Natural killer cell (primary cell): ENCODE results near the gene TOR1AIP2. TPM values are rescaled to one million over a fixed set of nuclear protein-coding genes. Genes with fewer than 3 reads are reported as not detected.

Experiments used
- ATAC-seq, 3 donors: fragments of 150-1000 bp in 2 of 3; fragments of 200-7000 bp in 1 of 3; cut with Tn5 transposase; 1 replicate in 1 of 3; 2 replicates in 2 of 3; pipeline ENCODE4 v1.10.0; 2021; ENCODE audit warnings: mild to moderate bottlenecking in 2 of 3, moderate library complexity in 2 of 3
- DNase-seq, 2 donors: peaks; one replicate each; pipeline versions ENCODE4 v3.0.0 to v3.0.0-alpha.2; 2013 to 2021; ENCODE audit warnings: mixed read lengths in 1 of 2
- H3K27ac ChIP-seq: one replicate; pipeline ENCODE4 v1.5.1; 2013; ENCODE audit warnings: mild to moderate bottlenecking, low read length
- H3K27me3 ChIP-seq: one replicate; pipeline ENCODE4 v1.6.1; 2013; ENCODE audit warnings: low read length; ENCODE audit not compliant: control insufficient read depth, insufficient read depth
- H3K36me3 ChIP-seq: one replicate; pipeline ENCODE4 v1.6.1; 2013; ENCODE audit warnings: low read length; ENCODE audit not compliant: control insufficient read depth, insufficient read depth
- H3K4me1 ChIP-seq: one replicate; pipeline ENCODE4 v1.6.1; 2013; ENCODE audit warnings: low read length; ENCODE audit not compliant: control insufficient read depth, insufficient read depth
- H3K4me3 ChIP-seq: one replicate; pipeline ENCODE4 v1.5.1; 2013; ENCODE audit warnings: low read length
- H3K9me3 ChIP-seq: one replicate; pipeline ENCODE4 v1.6.1; 2013; ENCODE audit warnings: low read length; ENCODE audit not compliant: control insufficient read depth, insufficient read depth
- H3K27ac Mint-ChIP-seq, 2 donors: one replicate each; pipeline ENCODE4 v1.8.0; 2022; ENCODE audit warnings: mild to moderate bottlenecking in 2 of 2, mixed read lengths in 2 of 2, moderate library complexity in 1 of 2
- H3K27me3 Mint-ChIP-seq, 2 donors: one replicate each; pipeline ENCODE4 v1.8.0; 2022; ENCODE audit warnings: low read depth in 2 of 2, mixed read lengths in 2 of 2
- H3K36me3 Mint-ChIP-seq: one replicate; pipeline ENCODE4 v1.8.0; 2022; ENCODE audit warnings: mixed read lengths
- H3K4me1 Mint-ChIP-seq, 2 donors: one replicate each; pipeline ENCODE4 v1.8.0; 2022; ENCODE audit warnings: mixed read lengths in 2 of 2
- H3K4me3 Mint-ChIP-seq: one replicate; pipeline ENCODE4 v1.8.0; 2022; ENCODE audit warnings: mild to moderate bottlenecking, moderate library complexity, mixed read lengths
- H3K9me3 Mint-ChIP-seq, 2 donors: one replicate each; pipeline ENCODE4 v1.8.0; 2022; ENCODE audit warnings: mixed read lengths in 2 of 2
- WGBS: methylation state at CpG from one replicate; pipeline ENCODE4 v1.1.7; 2013; ENCODE audit warnings: missing lambda C conversion rate; ENCODE audit not compliant: insufficient coverage; 5-methylcytosine and 5-hydroxymethylcytosine counted together
- intact Hi-C: fragments of 100-400 bp; cut with micrococcal nuclease; formaldehyde crosslinking; loops from one replicate; pipeline ENCODE4 v1.14.2; 2022
- total RNA-seq, 4 donors: library from RNA; stranded (reverse); fragments of 120-200 nt in 1 of 4; gene quantifications; one replicate each; pipeline versions ENCODE4 v1.2.3 to v1.2.4, GENCODE V29; 2013 to 2022
- TF ChIP-seq, protein P1 (sequence below): fragments of 200-600 bp; IDR thresholded peaks from one replicate; pipeline ENCODE4 v1.8.0; 2022; ENCODE audit warnings: antibody characterized with exemption

Gene TOR1AIP2
- total RNA-seq, 3 donors from 2014 or later (not counting 1 experiment from before 2014, with no cell fraction given) = 68.6 to 74.2 (median 71.7) TPM

DNA sequence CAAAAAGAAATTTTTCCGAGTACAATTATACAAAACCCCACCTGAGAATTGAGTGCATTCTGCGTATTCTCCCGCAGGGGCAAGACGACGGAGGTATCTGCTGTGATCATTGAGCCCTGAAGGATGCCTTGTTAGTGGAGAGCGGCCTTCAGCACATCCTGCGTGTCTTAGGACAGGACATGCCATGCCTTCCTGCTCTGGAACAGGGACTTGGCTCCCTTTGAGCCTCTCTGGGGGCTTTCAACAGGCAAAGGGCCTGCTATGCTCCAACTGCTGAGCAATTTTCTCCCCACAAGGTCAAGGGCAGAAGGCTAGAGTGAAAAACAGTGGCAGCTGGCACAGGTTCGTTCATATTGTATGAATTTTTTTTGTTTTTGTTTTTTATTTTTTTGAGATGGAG is 52.4 kb downstream of the TOR1AIP2 start:
- Histone ChIP-seq H3K27ac (no peak overlapping the region), H3K36me3 (no peaks in the 10 kb centered on the region), H3K9me3 (no peaks in the 10 kb centered on the region), H3K4me1 (no peaks in the 10 kb centered on the region), H3K4me3 (no peak overlapping the region), H3K27me3 (no peaks in the 10 kb centered on the region)
- Mint-ChIP-seq H3K36me3 (no peaks in the 10 kb centered on the region), H3K4me1 (no peaks in the 10 kb centered on the region), H3K27ac (no peak overlapping the region), H3K4me3 (no peak overlapping the region), H3K27me3 (peaks cover 3 to 7% of the 10 kb centered on the region in 2 donors), H3K9me3 (no peaks in the 10 kb centered on the region)
- TF ChIP-seq, protein P1, sequence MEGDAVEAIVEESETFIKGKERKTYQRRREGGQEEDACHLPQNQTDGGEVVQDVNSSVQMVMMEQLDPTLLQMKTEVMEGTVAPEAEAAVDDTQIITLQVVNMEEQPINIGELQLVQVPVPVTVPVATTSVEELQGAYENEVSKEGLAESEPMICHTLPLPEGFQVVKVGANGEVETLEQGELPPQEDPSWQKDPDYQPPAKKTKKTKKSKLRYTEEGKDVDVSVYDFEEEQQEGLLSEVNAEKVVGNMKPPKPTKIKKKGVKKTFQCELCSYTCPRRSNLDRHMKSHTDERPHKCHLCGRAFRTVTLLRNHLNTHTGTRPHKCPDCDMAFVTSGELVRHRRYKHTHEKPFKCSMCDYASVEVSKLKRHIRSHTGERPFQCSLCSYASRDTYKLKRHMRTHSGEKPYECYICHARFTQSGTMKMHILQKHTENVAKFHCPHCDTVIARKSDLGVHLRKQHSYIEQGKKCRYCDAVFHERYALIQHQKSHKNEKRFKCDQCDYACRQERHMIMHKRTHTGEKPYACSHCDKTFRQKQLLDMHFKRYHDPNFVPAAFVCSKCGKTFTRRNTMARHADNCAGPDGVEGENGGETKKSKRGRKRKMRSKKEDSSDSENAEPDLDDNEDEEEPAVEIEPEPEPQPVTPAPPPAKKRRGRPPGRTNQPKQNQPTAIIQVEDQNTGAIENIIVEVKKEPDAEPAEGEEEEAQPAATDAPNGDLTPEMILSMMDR = no peak
- 85% methylated on average over 8 of the region's 8 CpGs for WGBS
- intact Hi-C loops = no loop called here
- ATAC-seq (no peak), DNase-seq (no peak)

DNA sequence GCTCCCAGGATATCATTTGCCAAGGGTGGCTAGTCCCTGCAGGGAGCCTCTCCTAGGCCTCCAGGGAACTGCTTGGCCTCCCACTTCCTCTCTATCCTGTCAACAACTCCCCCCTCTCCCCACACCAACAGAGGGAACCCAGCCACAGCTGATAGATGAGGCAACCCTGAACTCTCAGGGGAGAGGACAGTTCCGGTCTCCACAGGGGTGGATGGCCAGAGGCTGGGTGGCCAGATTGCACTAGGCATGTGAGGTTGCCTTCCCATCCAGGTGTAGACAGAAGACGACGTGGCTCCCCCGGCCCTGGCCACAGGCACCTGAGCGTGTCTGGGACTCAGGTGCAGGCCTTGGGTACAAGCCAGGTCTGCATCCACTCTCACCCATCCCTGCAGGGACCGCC is 53.3 kb downstream of the TOR1AIP2 start:
- H3K4me1 ChIP-seq = no peaks in the 10 kb centered on the region
- TF ChIP-seq, protein P1 = no peak
- Mint-ChIP-seq H3K4me1 (no peaks in the 10 kb centered on the region), H3K27me3 (peaks cover 3 to 7% of the 10 kb centered on the region in 2 donors), H3K9me3 (no peaks in the 10 kb centered on the region), H3K36me3 (no peaks in the 10 kb centered on the region), H3K27ac (no peak overlapping the region), H3K4me3 (no peak overlapping the region)
- H3K4me3 ChIP-seq = no peak overlapping the region
- no peaks in the 10 kb centered on the region for H3K27me3 ChIP-seq
- H3K9me3 ChIP-seq = no peaks in the 10 kb centered on the region
- 79% methylated on average over 6 of the region's 6 CpGs for WGBS
- no peak for ATAC-seq
- H3K36me3 ChIP-seq = no peaks in the 10 kb centered on the region
- DNase-seq = no peak
- H3K27ac ChIP-seq = no peak overlapping the region
- intact Hi-C loops = no loop called here

DNA sequence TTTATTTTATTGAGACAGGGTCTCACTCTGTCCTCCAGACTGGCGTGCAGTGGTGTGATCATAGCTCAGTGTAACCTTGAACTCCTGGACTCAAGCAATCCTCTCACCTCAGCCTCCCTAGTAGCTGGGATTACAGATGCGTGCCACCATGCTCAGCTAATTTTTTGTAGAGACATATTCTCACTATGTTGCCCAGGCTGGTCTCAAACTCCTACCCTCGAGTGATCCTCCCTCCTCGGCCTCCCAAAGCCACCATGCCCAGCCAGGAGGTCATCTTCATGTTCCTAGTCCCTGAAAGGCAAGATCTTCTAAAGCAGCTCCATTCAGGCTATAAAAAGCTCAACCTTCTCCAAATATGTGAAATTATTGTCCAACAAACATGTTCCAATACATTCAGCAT is 53.9 kb downstream of the TOR1AIP2 start:
- DNase-seq (no peak), ATAC-seq (no peak)
- intact Hi-C loops = no loop called here
- Mint-ChIP-seq H3K27me3 (peaks cover 3 to 7% of the 10 kb centered on the region in 2 donors), H3K36me3 (no peaks in the 10 kb centered on the region), H3K4me3 (no peak overlapping the region), H3K27ac (no peak overlapping the region), H3K9me3 (no peaks in the 10 kb centered on the region), H3K4me1 (no peaks in the 10 kb centered on the region)
- Histone ChIP-seq H3K36me3 (no peaks in the 10 kb centered on the region), H3K4me1 (no peaks in the 10 kb centered on the region), H3K27ac (no peak overlapping the region), H3K4me3 (no peak overlapping the region), H3K27me3 (no peaks in the 10 kb centered on the region), H3K9me3 (no peaks in the 10 kb centered on the region)
- TF ChIP-seq, protein P1 = no peak
- WGBS = 87% methylated on average over 4 of the region's 4 CpGs

DNA sequence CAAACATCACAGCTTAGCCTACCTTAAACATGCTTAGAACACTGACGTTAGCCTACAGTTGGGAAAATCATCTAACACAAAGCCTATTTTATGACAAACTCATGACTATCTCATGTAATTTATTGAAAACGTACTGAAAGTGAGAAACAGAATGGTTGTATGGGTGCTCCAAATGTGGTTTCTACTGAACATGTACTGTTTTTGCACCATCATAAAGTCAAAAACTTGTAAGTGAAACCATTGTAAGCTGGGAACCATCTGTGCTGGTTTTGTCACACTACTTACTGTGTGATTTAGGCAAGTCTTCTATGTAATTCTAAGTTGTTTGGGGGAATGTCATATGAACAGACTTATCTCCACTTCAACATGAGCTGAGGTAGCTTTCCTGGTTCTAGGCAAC is 55.5 kb downstream of the TOR1AIP2 start:
- no peaks in the 10 kb centered on the region for H3K27me3 ChIP-seq
- Mint-ChIP-seq H3K27me3 (peaks cover 3 to 13% of the 10 kb centered on the region in 2 donors), H3K4me3 (no peak overlapping the region), H3K36me3 (no peaks in the 10 kb centered on the region), H3K27ac (no peak overlapping the region), H3K9me3 (no peaks in the 10 kb centered on the region), H3K4me1 (no peaks in the 10 kb centered on the region)
- WGBS = 100% methylated on average over 2 of the region's 2 CpGs
- no peak overlapping the region for H3K27ac ChIP-seq
- no peaks in the 10 kb centered on the region for H3K4me1 ChIP-seq
- intact Hi-C loops = no loop called here
- no peaks in the 10 kb centered on the region for H3K9me3 ChIP-seq
- ATAC-seq (no peak), DNase-seq (no peak)
- H3K36me3 ChIP-seq = no peaks in the 10 kb centered on the region
- H3K4me3 ChIP-seq = no peak overlapping the region
- TF ChIP-seq, protein P1 = no peak
